Stimulated activated CD4-positive, alpha-beta T cell treated with anti-CD3 and anti-CD28 coated beads, Interleukin-1b, Interleukin-23, amount 100 ng/mL, for 48 hours (primary cell): Measurements from ENCODE around the gene CS.

Source experiments
- DNase-seq: peaks from one replicate; pipeline ENCODE4 v3.0.0-alpha.2; 2020

CS gene

GRCh38 chr12:56242986-56243385 lies 57.1 kb downstream of the CS start:
- no peak for DNase-seq

DNA sequence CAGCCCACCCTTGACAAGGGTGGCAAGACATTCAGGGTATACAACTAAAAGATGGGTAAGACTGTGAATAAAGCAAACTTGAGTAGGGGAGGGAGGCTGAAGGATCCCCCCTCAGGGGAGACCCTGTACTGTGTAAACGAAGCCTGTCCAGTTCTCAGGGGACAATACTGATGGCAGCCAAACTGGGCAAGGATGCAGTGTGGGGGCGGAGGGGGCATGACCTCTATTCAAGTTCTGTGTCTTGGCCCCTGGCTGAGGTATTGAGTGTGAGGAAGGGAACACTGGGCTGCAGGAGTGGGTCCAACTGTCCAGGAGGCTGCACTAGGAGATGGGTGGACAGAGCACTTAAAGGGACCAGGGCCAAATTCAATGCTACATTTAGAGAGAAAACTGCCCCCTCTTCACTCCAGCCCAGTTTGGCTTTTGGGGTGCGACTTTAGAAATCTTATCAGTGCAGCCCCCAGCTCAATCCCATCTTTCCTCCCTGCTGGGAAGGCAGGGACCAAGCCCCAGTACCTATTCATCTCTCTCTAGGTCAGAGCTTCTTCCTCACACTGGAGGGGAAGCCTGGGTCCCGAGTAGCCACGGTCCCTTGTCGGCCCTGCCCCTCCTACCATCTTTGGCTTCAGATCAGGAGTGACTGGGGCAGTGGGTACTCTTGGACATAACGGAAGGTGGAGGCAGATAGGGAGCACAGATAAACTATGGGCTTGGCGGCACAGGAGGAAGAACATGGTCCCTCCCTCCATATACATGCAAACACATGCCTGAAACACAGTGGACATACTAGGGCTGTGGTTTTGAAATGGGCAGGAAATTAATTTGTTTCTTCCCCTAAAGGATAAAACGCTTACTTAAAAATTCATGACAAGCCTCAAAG lies 58.5 kb downstream of the CS start:
- no peak for DNase-seq

DNA sequence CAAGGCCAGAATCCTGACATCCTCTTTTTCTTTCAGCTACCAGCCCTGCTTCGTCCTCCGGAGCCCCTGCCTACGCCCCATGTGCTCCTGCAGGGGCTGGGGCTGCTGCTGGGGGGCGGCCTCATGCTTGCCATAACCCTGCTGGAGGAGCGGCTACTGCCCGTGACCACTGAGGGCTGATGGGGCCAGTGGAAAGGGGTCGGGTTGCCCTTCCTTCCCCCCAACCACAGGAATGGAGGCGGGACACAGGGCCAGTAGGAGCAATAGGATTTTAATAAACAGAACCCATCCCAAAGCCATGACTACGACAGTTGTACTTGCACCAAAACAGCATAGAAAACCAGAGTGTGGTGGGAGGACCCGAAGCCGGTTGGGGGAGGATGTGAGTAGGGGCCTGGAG lies 62.6 kb downstream of the CS start:
- no peak for DNase-seq

- no peak for DNase-seq
These were observed 63.1 kb downstream of the CS start for GRCh38 chr12:56236985-56237384.

DNA sequence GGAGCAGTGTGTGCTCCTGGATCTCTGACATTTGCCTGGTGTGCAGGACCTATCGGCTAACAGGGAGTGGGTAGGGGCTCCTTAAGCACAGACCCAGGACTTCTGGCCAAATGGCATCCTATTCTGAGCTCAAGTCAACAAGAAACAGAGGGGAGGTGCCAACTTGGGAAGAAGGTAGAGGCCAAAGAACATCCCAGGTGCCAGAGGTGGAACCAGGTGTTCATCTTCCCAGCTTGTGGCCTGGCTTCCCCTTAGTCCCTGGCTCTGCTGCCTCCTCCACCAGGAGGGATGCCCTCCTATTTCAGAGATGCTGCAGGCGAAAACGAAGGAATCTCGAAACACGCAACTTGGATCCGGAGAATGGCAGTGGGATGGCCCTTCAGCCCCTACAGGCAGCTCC lies 64.0 kb downstream of the CS start:
- DNase-seq: no peak

GRCh38 chr12:56234746-56235436 lies 65.2 kb downstream of the CS start:
- DNase-seq: no peak

DNA sequence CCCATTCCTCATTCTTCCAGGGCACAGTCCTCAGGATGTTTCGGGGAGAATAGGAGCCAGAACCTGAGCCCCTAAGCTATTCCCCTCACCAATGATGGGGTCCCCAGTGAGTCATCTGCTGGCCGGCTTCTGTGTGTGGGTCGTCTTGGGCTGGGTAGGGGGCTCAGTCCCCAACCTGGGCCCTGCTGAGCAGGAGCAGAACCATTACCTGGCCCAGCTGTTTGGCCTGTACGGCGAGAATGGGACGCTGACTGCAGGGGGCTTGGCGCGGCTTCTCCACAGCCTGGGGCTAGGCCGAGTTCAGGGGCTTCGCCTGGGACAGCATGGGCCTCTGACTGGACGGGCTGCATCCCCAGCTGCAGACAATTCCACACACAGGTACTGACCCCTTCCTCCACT lies 68.9 kb downstream of the CS start:
- DNase-seq: no peak

GRCh38 chr12:56230432-56231183 lies 69.5 kb downstream of the CS start:
- no peak for DNase-seq

- no peak for DNase-seq
These were observed 70.2 kb downstream of the CS start, which contains the start of gene SLC39A5 for GRCh38 chr12:56229916-56230431. Gene SLC39A5, plus strand, starts transcription at chr12:56230051. Its CDS starts 1,224 bp downstream, at chr12:56231275.

DNA sequence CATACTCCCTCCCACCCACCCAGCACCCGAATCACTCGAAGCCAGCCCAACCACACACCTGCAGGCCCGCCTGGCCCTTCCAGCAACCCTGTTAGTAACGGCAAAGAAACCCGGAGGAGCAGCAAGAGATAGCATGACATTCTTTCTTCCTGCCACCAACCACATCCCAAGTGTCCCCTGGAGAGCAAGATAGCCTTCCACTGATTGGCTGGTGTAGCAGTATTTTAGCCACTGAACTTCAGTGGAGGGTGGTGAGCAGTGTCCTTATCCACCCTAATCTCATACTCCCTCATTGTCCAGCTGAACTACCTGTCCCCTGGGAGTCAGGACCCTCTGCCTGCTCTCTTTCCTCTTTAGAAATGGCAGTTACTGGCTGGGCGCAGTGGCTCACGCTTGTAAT lies 71.0 kb downstream of the CS start:
- no peak for DNase-seq

- no peak for DNase-seq
These were observed 75.2 kb downstream of the CS start for GRCh38 chr12:56224954-56225353.

GRCh38 chr12:56224102-56224701 lies 75.9 kb downstream of the CS start, which contains the start of gene NABP2:
Gene NABP2, plus strand, starts transcription at chr12:56224342. Its CDS starts 515 bp downstream, at chr12:56224857.
- DNase-seq: peak; percentile 95

DNA sequence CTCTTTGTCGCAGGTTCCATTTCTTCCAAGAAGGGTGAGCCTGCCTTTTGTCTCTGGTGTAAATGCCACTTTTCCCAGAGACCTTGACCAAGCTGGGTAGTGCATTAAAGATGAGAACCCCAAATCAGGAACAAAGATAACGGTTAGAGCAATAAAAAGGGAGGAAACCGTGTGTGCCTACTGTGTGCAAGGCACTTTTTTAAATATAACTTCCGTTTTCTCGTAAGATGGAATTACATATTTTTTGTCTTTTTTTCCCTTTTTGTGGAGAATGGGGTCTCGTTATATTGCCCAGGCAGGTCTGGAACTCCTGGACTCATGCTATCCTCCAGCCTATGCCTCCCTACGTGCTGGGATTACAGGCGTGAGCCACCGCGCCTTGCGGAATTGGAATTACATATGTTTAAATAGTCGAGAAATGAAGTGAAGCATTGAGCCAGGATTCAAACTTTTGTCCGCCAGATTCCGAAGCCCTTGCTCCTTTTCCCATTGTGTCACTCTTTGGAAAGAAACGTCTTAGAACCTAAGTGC lies 76.5 kb downstream of the CS start:
- no peak for DNase-seq

DNA sequence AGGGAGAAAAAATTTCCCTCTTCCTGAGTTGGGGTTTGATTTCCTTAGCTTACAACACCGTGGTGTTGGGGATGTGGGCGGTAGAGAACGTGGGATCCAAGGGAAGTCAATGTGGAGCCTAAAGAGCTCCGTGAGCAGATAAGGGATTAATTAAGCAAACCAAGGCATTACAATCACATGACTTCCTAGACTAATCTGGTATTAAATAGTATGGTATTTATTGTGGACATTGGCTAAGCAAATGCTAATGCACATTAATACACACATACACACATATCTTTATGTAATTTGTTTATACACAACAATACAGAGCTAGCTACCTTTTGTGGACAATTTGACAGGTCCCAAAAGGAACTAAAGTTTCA lies 77.6 kb downstream of the CS start:
- no peak for DNase-seq

DNA sequence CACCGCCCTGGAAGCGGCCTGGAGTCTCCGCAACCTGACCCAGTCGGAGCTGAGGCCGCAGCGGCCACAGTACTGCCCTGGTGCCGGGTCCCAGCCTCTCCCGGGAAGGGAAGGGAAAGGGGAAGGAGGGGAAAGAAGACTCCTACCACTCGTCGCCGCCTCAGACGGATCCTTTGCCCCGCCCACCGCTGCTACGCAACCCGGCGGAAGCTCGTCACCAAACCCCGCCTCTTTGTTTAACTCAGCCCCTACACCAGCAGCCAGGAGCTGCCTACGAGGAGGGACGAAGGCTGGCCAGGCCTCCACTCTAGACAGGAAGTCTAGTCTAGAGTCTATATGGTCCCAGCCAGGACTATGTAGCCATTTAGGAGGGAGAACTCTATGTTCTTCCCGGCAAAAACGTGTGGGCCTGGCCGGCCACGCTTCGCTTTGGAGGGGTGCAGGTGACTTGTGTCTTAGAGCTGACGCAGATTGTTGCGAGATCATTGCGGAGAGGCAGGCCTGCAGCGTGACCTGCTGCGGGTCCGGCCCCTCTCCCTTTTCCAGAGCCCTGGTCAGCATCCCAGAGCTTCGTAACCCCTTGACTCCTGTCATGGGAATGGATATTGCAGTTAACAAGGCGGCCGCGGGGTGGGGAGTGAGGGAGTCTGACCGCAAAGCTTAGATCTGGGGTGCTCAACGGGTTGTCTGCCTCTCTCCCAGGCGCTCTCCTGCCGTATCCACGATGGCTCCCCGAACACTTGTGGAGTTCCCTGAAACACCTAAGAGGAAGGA lies 78.2 kb downstream of the CS start, which contains the start of gene RNF41:
RNF41 (minus strand) TSS at position 166 of the 774 bp plus-strand sequence. CDS start 7,875 bp downstream, outside the sequence.
- DNase-seq: peak; percentile 90
